Keratinocyte (primary cell): ENCODE data around the gene TRPV2. TPM values are rescaled to one million over a fixed set of nuclear protein-coding genes. Genes with fewer than 3 reads are reported as not detected.

Experiments used
- DNase-seq: peaks from one replicate; pipeline ENCODE4 v3.0.0-alpha.2; 2011; ENCODE audit warnings: low read depth, missing footprints, low spot score
- FAIRE-seq: peaks from 2 replicates; lab custom pipeline; 2011; peaks lifted over from hg19 to GRCh38; lab: Jason Lieb, UNC
- H2AFZ ChIP-seq: 2 replicates; pipeline ENCODE4 v1.6.0; 2012; ENCODE audit warnings: low read length, control low read depth, inconsistent platforms; ENCODE audit not compliant: control insufficient read depth
- H3K27ac ChIP-seq: 2 replicates; pipeline ENCODE4 v1.5.1; 2011; ENCODE audit warnings: low read length; ENCODE audit not compliant: control insufficient read depth, insufficient read depth
- H3K27me3 ChIP-seq: 3 replicates; pipeline ENCODE4 v1.6.0; 2011; ENCODE audit warnings: low read length; ENCODE audit not compliant: control insufficient read depth, insufficient read depth; ENCODE audit errors: extremely low read depth
- H3K36me3 ChIP-seq, 2 experiments: 2 replicates in 1 of 2; 3 replicates in 1 of 2; pipeline ENCODE4 v1.5.1; 2011; ENCODE audit warnings: low read length in 2 of 2, mild to moderate bottlenecking in 1 of 2; ENCODE audit not compliant: control insufficient read depth in 2 of 2, insufficient read depth in 2 of 2; ENCODE audit errors: extremely low read depth in 1 of 2
- H3K4me1 ChIP-seq: 3 replicates; pipeline ENCODE4 v1.5.1; 2011; ENCODE audit warnings: low read length; ENCODE audit not compliant: control insufficient read depth, insufficient read depth; ENCODE audit errors: extremely low read depth
- H3K4me2 ChIP-seq: 3 replicates; pipeline ENCODE4 v1.6.0; 2011; ENCODE audit warnings: low read depth, low read length; ENCODE audit not compliant: control insufficient read depth, insufficient read depth; ENCODE audit errors: extremely low read depth
- H3K4me3 ChIP-seq, 3 experiments: fragments of 200-600 bp in 1 of 3; sonication (generic) in 1 of 3; 2 replicates in 2 of 3; 3 replicates in 1 of 3; pipeline ENCODE4 v1.5.1; 2011 to 2016; ENCODE audit warnings: low read length in 3 of 3, mild to moderate bottlenecking in 3 of 3, control low read depth in 2 of 3, inconsistent platforms in 1 of 3, low read depth in 1 of 3, mixed read lengths in 1 of 3, mixed run types in 1 of 3, moderate library complexity in 1 of 3; ENCODE audit not compliant: control insufficient read depth in 2 of 3, insufficient read depth in 2 of 3; ENCODE audit errors: extremely low read depth in 1 of 3
- H3K79me2 ChIP-seq: 2 replicates; pipeline ENCODE4 v1.6.0; 2012; ENCODE audit warnings: low read length; ENCODE audit not compliant: control insufficient read depth, insufficient read depth
- H3K9ac ChIP-seq: 3 replicates; pipeline ENCODE4 v1.6.0; 2011; ENCODE audit warnings: low read length; ENCODE audit not compliant: control insufficient read depth, insufficient read depth; ENCODE audit errors: extremely low read depth
- H3K9me1 ChIP-seq: 3 replicates; pipeline ENCODE4 v1.6.0; 2011; ENCODE audit warnings: low read length; ENCODE audit not compliant: control insufficient read depth, insufficient read depth; ENCODE audit errors: extremely low read depth
- H3K9me3 ChIP-seq: 2 replicates; pipeline ENCODE4 v1.5.1; 2012; ENCODE audit warnings: low read depth, low read length; ENCODE audit not compliant: control insufficient read depth
- H4K20me1 ChIP-seq: 3 replicates; pipeline ENCODE4 v1.6.0; 2011; ENCODE audit warnings: low read length; ENCODE audit not compliant: control insufficient read depth, insufficient read depth; ENCODE audit errors: extremely low read depth
- CTCF ChIP-seq, 3 experiments: IDR thresholded peaks in 1 of 3; conservative IDR thresholded peaks in 1 of 3; optimal IDR thresholded peaks in 1 of 3; 2 replicates in 2 of 3; 3 replicates in 1 of 3; pipeline versions ENCODE3 to v1.5.1; 2011; ENCODE audit warnings: low read length in 3 of 3, mild to moderate bottlenecking in 3 of 3, moderate library complexity in 2 of 3, control low read depth in 1 of 3, inconsistent platforms in 1 of 3; ENCODE audit not compliant: insufficient read depth in 2 of 3; ENCODE audit errors: extremely low read depth in 1 of 3
- EZH2 ChIP-seq: IDR thresholded peaks from one replicate; pipeline ENCODE4 v1.6.1; 2012; ENCODE audit warnings: inconsistent platforms, mild to moderate bottlenecking, low read length, moderate library complexity
- dilution Hi-C: fragments of 300-500 bp; cut with MboI; formaldehyde crosslinking; loops from one replicate; pipeline ENCODE4 v1.7.0; 2020; ENCODE audit warnings: low sequenced_read_pairs; ENCODE audit not compliant: extremely low pct_ligation_motif_present
- polyA plus RNA-seq, 5 experiments: library from polyadenylated mRNA; depleted of rRNA in 3 of 5; stranded (reverse) in 3 of 5; stranded (forward) in 1 of 5; unstranded in 1 of 5; fragments of >200 nt; gene quantifications; 1 replicate in 1 of 5; 2 replicates in 3 of 5; 3 replicates in 1 of 5; pipeline versions ENCODE4 v1.2.1 to v1.2.3, GENCODE V29; 2011 to 2012; ENCODE audit warnings: missing spikeins in 2 of 5, low read depth in 1 of 5, low replicate concordance in 1 of 5

The TRPV2 gene
- polyA plus RNA-seq, 1 donor (not counting 4 experiments of a cell fraction or from before 2014, with no cell fraction given), result 0.09 TPM

- H3K27ac ChIP-seq, result peak overlapping the region; percentile 5
- no peaks in the 10 kb centered on the region for H3K27me3 ChIP-seq
- H3K36me3 ChIP-seq, result no peaks in the 10 kb centered on the region
- DNase-seq, result no peak
- H3K9me1 ChIP-seq, result peaks cover 5% of the 10 kb centered on the region
- peak overlapping the region in 1 of 3 experiments; percentile 27 for H3K4me3 ChIP-seq
- H3K4me2 ChIP-seq, result peak overlapping the region; percentile 41
- no peaks in the 10 kb centered on the region for H3K9me3 ChIP-seq
- no peaks in the 10 kb centered on the region for H4K20me1 ChIP-seq
- peaks cover 34% of the 10 kb centered on the region for H3K4me1 ChIP-seq
- H3K79me2 ChIP-seq, result no peaks in the 10 kb centered on the region
- TF ChIP-seq EZH2, result no peak
- no peak for TF ChIP-seq CTCF (optimal IDR thresholded peaks at IDR 0.05 in 1 of 3, IDR thresholded peaks at IDR 0.05 in 1 of 3, conservative IDR thresholded peaks at IDR 0.05 in 1 of 3; ENCODE audit: extremely low read depth in 1 of 3, insufficient read depth in 2 of 3, low read length in 3 of 3)
- peak overlapping the region; percentile 22 for H3K9ac ChIP-seq
- no peak overlapping the region for H2AFZ ChIP-seq
- dilution Hi-C loops, result no loop called here
- FAIRE-seq, result no peak
Observed at GRCh38 chr17:16418685-16419068, 3.3 kb downstream of the TRPV2 start.

- dilution Hi-C loops, result no loop called here
- Histone ChIP-seq H3K79me2 (no peaks in the 10 kb centered on the region), H3K9ac (peak overlapping the region; percentile 4), H3K4me2 (peak overlapping the region; percentile 61), H3K9me3 (no peaks in the 10 kb centered on the region), H3K9me1 (peaks cover 5% of the 10 kb centered on the region), H3K4me1 (peaks cover 34% of the 10 kb centered on the region), H3K4me3 (peak overlapping the region in 1 of 3 experiments; percentile 2), H4K20me1 (no peaks in the 10 kb centered on the region), H3K36me3 (no peaks in the 10 kb centered on the region), H3K27me3 (no peaks in the 10 kb centered on the region), H2AFZ (no peak overlapping the region), H3K27ac (peak overlapping the region; percentile 54)
- FAIRE-seq (peak; percentile 89), DNase-seq (peak; percentile 48)
- TF ChIP-seq CTCF (optimal IDR thresholded peaks at IDR 0.05 in 1 of 3, IDR thresholded peaks at IDR 0.05 in 1 of 3, conservative IDR thresholded peaks at IDR 0.05 in 1 of 3; ENCODE audit: extremely low read depth in 1 of 3, insufficient read depth in 2 of 3, low read length in 3 of 3) (no peak), EZH2 (no peak)
Observed at GRCh38 chr17:16419074-16419928, 3.9 kb downstream of the TRPV2 start.
